ENCODE data around the gene CMSS1.

Gene CMSS1

GRCh38 chr3:100053951-100054620 lies 236.4 kb downstream of the CMSS1 start:
- no peak for DNase-seq (ENCODE audit: low read depth in 2 of 2)

- DNase-seq (ENCODE audit: low read depth in 2 of 2) = no peak
Observed at GRCh38 chr3:100057716-100058575, 240.3 kb downstream of the CMSS1 start.

- DNase-seq (ENCODE audit: low read depth in 2 of 2) = no peak
Observed at GRCh38 chr3:100059472-100059871, 241.8 kb downstream of the CMSS1 start.

- DNase-seq (ENCODE audit: low read depth in 2 of 2) = no peak
Observed at GRCh38 chr3:100060685-100061484, 243.2 kb downstream of the CMSS1 start.

- no peak for DNase-seq (ENCODE audit: low read depth in 2 of 2)
Observed at GRCh38 chr3:100062665-100063064, 245.0 kb downstream of the CMSS1 start.

- DNase-seq (ENCODE audit: low read depth in 2 of 2) = no peak
Observed at GRCh38 chr3:100063929-100064461, 246.3 kb downstream of the CMSS1 start.

- DNase-seq (ENCODE audit: low read depth in 2 of 2) = no peak
Observed at GRCh38 chr3:100067589-100067988, 249.9 kb downstream of the CMSS1 start.

GRCh38 chr3:100068826-100069225 lies 251.2 kb downstream of the CMSS1 start:
- DNase-seq (ENCODE audit: low read depth in 2 of 2) = peak; percentile 66 to 67

- DNase-seq (ENCODE audit: low read depth in 2 of 2) = no peak
Observed at GRCh38 chr3:100069472-100069871, 251.8 kb downstream of the CMSS1 start.

- no peak for DNase-seq (ENCODE audit: low read depth in 2 of 2)
Observed at GRCh38 chr3:100072326-100073048, 254.8 kb downstream of the CMSS1 start.

- no peak for DNase-seq (ENCODE audit: low read depth in 2 of 2)
Observed at GRCh38 chr3:100073049-100073713, 255.5 kb downstream of the CMSS1 start.

- no peak for DNase-seq (ENCODE audit: low read depth in 2 of 2)
Observed at GRCh38 chr3:100073714-100074307, 256.1 kb downstream of the CMSS1 start.

GRCh38 chr3:100075196-100075595 lies 257.5 kb downstream of the CMSS1 start:
- DNase-seq (ENCODE audit: low read depth in 2 of 2) = no peak

GRCh38 chr3:100075851-100076730 lies 258.4 kb downstream of the CMSS1 start:
- no peak for DNase-seq (ENCODE audit: low read depth in 2 of 2)

- no peak for DNase-seq (ENCODE audit: low read depth in 2 of 2)
Observed at GRCh38 chr3:100076731-100077529, 259.3 kb downstream of the CMSS1 start.

- DNase-seq (ENCODE audit: low read depth in 2 of 2) = no peak
Observed at GRCh38 chr3:100079328-100079727, 261.7 kb downstream of the CMSS1 start.

GRCh38 chr3:100080573-100080972 lies 262.9 kb downstream of the CMSS1 start:
- no peak for DNase-seq (ENCODE audit: low read depth in 2 of 2)

GRCh38 chr3:100081311-100081710 lies 263.6 kb downstream of the CMSS1 start:
- no peak for DNase-seq (ENCODE audit: low read depth in 2 of 2)

Measured in stimulated activated CD8-positive, alpha-beta memory T cell treated with anti-CD3 and anti-CD28 coated beads, Interleukin-2, amount 100 ng/mL, for 48 hours (primary cell).